GM12892 (cell line): ENCODE results near the gene MVB12B.

Experiments
- POLR2A ChIP-seq: IDR thresholded peaks from 2 replicates; pipeline ENCODE4 v1.6.1; 2011; ENCODE audit warnings: low read depth, low read length, control low read depth
- POLR2AphosphoS5 ChIP-seq: IDR thresholded peaks from 2 replicates; pipeline ENCODE4 v1.6.1; 2011; ENCODE audit warnings: low read depth, low read length, control low read depth
- TAF1 ChIP-seq: IDR thresholded peaks from 2 replicates; pipeline ENCODE4 v1.6.1; 2011; ENCODE audit warnings: low read depth, mild to moderate bottlenecking, control low read depth, low read length, borderline replicate concordance

GRCh38 chr9:126338945-126339344 lies 12.3 kb downstream of the MVB12B start:
- no peak for TF ChIP-seq POLR2A
- TF ChIP-seq TAF1 = no peak
- no peak for TF ChIP-seq POLR2AphosphoS5
